ENCODE measurements around the gene GALNT1.

Gene GALNT1

DNA sequence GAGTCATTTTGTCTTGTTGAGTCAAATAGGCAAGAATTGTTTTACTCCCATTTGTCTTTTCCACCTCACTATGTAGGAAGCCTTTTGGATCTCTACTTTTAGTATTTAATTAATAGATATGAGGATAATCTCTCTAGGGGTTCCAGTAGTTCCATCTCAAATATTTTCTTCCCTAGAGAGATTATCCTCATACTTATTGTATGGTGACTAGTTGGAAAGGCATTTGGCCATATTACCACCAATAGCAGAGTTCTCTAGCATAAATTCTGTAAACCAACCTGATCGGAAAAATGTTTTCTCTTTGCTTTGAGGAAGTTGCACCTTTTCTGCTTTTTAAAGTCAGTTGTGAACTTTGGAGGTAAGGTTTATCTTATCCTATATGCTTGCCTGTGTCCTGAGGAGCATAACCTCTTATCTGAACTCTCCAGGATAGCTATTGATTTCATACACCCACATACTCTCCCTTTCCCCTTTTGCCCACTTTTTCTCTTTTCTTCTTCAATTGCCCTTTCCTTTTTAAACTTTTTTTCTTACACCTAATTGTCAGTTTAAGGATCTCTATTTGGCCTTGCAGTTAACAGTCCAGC, 100.8 kb downstream of the GALNT1 start:
- DNase-seq, result no peak

DNA sequence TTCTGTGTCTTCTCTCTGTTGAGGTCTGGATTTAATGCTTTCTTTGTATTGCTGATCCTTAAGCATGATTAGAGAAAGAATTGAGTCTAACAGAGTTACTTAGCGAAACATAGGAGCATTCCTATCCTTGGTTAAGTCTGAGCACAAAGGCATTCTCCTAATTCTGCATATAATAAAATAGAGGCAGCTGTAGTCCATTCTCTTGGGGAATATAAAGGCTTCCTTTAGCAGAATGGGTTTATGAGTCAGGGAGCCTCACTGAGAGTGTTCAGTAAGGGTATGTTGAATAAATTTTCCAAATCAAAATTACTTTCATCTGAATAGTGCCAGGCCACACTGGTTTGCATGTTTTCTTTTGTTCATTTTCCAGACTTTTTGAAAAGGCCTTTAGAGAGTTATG, 101.5 kb downstream of the GALNT1 start:
- no peak for DNase-seq

GRCh38 chr18:35688757-35689156, 107.2 kb downstream of the GALNT1 start:
- DNase-seq, result no peak

- DNase-seq, result no peak
Observed at GRCh38 chr18:35689728-35690127, 108.2 kb downstream of the GALNT1 start.

GRCh38 chr18:35691625-35692024, 110.1 kb downstream of the GALNT1 start:
- DNase-seq, result no peak

GRCh38 chr18:35692866-35693265, 111.3 kb downstream of the GALNT1 start:
- DNase-seq, result no peak

DNA sequence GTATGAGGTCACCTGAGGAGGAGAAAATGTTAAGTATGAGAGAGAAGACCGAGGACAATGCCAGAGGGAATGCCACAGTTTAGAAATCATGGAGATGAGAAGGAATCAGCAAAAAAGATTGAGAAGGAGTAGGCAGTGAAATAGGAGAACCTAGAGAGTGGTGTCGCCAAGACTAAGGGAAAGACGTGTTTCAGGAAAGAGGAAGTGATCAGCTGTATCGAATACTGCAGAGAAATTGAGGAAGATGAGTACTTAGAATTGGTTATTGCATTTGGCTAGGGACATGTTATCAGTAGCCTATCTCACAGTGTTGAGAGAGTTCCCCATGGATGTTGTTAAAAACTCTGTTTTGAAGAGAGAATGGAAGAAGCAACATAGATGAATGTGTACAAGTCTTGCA, 112.3 kb downstream of the GALNT1 start:
- no peak for DNase-seq

DNA sequence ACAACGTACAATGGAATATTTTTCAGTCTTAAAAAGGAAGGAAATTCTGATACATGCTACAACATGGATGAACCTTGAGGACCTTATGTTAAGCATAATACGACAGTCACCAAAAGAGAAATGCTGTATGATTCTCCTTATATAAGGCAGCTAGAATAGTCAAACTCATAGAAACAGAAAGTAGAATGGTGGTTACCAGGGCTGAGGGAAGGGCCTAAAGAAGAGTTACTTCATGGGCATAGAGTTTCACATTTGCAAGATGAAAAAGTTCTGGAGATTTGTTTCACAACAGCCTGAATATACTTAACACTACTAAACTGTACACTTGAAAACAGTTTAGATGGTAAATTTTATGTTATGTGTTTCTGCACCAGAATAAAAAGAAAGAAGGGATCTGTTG, 113.3 kb downstream of the GALNT1 start:
- no peak for DNase-seq

GRCh38 chr18:35695384-35695783, 113.8 kb downstream of the GALNT1 start:
- DNase-seq, result no peak

DNA sequence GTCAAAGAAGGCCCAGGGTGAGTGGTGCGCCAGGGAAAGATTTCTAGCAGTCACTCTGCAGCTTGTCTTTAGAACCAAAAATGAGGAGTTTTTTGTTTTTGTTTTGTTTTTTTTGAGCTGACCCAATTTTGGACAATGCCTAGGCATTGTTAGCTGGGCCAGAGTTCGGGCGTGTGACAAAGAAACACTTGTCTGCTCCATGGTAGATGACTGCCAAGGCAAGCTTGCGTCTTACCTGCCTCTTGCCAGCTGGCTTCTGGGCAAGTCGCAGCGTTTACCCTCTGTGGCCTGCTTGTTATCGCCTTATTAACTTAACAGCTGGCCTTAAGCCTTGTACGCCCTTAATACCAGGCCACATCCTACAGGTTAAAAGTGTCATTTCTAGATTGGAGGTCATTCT, 114.3 kb downstream of the GALNT1 start:
- no peak for DNase-seq

DNA sequence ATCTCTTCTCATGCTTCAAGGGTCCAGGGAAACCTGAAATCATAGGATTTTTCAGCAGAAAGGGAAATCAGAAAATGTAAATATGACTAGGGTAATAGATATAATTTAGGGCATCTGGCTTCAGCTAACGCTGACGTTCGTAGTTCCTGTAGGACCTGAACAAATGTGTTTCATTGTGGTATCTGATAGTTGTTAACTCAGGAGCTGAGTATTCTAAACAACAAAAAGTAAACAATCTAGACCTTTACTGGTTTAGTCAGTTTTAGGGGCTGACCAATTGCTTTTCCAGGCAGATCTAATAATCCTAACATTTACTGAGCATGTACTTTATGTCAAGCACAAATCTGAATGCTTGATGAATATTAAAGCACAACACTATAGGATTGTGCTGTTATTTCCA, 114.8 kb downstream of the GALNT1 start:
- no peak for DNase-seq

DNA sequence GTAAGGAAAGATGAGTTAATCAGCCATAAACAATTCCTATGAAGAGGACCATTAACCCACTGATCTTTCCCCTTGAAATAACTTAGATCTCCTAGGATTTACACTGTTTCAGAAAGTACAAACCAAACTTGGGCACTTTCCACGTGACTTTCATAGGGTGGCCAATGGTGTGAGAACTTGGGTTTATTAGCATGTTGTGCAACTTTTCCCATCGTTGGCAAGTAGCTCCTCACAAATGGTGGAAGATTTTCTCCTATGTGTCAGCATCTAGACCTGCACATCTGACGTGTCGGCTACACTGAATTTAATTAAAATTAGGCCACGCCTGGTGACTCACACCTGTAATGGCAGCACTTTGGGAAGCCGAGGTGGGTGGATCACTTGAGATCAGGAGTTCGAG, 116.3 kb downstream of the GALNT1 start:
- no peak for DNase-seq

GRCh38 chr18:35703043-35703688, 121.6 kb downstream of the GALNT1 start:
- no peak for DNase-seq

- no peak for DNase-seq
Observed at GRCh38 chr18:35705988-35706387, 124.4 kb downstream of the GALNT1 start.

DNA sequence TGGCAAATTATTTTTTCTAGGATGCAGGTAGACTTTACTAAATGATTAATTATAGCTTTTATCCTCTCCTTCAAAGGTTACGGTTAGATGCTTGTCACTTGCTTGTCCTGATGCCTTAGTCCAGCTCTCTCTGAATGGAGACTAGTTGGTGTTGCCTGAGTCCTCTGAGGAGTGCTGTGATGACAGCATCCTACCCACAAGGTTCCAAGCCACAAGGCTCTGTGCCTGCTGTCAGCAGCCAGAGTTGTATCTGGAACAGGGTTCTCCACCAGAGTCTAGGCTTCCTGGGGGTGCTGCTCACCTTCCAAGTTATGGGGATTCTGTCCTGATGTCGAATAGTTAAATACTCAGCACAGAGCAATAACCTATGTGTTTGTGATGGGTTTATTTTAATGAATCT, 125.7 kb downstream of the GALNT1 start:
- no peak for DNase-seq

- no peak for DNase-seq
Observed at GRCh38 chr18:35707674-35708073, 126.1 kb downstream of the GALNT1 start.

DNA sequence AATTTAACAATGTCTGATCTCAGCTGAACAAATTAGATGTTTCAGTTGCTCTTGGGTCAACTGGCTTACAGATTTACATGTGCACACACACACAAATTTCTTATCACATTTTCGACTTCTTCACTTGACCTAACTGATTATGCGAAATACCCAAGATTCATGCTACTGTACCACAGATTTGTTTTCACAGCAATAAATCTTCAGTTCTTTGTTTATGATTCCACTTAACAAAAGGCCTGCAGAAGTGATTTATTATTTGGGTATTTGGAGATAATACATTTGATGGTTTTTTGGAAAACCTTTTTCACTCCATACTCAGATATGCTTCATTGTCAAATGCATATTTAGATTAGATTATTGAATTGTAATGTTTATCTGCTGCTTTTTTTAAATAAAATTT, 129.0 kb downstream of the GALNT1 start:
- DNase-seq, result no peak

DNA sequence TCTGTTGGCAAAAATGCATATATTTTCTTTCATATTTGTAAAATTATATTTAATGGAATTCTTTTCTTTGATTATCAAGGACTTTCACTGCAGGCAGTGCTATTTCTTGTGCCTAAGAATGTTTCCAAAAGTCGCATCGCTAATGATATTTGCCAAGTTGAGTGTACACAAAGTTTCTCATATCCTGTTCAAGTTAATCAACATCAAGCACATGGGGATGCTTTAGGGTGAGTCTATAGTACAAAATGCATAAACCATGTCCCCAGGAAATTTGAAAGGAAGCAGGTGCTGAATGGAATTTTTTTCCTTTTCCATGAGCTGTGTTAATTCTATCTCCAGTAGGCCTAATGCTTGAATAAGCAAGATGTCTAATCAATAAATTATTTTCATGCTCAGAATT, 129.7 kb downstream of the GALNT1 start:
- DNase-seq, result no peak

DNA sequence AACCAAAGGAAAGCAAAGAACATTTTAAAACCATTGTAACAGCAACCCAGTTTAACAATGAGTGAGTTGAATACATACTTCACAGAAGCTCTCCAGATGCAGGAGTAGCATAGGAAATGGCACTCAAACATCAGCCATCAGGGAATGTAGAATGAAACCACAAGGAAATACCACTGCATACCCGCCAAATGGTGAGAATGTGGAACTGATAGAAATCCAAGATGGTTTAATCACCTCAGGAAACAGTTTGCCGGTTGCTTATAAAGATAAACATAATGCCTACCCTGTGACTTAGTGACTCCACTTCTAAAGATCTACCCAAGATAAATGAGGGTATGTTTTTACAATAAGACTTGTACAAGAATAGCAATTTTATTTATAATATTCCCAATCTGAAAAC, 132.0 kb downstream of the GALNT1 start:
- DNase-seq, result no peak

DNA sequence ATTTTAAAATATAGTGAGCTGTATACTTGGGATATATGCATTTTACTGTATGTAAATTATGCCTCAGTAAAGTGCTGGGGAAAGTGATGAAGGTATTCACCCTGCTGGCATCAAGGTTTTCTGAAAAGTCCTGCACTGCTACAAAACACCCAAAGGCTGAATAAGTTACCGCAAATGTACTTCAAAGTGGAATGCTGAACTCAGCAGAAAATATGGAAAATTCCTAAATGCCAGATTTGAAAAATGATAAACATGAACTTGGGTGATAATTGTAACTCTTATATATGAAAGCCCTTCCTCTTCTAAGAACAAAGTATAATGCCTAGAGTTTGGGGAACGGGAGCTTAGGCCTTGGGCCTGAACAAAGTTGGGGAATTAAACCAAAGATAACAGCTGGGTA, 133.0 kb downstream of the GALNT1 start:
- no peak for DNase-seq

DNA sequence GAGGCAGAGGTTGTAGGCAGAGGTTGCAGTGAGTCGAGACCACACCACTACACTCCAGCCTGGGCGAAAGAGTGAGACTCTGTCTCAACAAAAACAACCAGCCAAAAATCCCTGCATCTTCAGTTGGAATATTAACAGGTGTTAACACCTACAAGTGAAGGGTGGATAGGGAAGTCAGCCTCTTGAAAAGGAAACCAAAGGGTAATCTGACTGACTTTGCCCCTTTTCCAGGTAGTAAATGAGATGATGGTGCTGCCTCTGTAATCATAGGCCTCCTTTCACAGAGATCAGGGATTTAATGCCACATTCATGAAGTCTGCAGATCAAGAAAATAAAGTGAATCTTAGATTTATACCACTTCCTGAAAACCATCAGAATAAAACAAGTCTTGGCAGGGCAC, 133.6 kb downstream of the GALNT1 start:
- no peak for DNase-seq

DNA sequence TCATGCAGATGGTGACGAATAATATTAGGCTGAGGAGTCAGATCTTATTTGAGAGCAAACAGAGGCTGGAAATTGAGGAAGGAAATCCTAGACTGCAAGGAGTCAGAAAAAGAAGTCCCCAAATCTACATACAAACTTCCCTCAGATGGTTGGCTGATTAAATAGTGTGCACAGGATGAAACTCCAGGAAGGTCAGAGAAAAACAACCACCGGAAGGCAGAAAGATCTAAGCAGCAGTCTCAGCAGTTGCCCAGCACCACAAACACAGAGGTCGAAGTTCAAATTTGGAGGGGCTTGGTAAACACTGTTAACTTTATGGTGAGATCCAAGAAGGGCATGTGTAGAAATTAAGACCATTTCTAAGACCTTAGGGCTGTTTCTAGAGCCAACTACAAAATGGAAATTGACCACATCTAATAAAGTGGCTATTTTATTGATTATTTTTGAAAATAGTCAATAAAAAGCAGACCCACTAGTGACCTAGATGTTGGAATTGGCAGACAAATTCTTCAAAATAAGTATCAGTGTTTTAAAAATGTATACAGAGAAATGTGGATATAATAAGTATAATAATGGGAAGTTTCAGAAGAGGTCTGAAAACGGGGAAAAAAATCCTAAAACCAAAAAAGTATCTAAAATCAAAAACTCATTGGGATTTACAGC, 134.8 kb downstream of the GALNT1 start:
- no peak for DNase-seq

DNA sequence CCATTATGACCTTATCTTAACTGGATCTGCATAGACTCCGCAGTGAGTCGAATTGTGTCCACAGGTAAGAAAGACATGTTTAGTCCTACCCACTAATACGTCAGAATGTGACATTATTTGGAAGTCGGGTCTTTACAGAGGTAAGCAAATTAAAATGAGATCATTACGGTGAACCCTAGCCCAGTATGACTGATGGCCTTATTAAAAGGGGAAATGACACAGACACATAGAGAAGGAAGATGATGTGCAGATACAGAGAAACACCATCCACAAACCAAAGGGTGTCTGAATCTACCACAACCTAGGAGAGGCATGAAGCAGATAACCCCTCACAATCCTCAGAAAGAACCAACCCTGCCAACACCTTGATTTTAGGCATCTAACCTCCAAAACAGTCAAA, 135.6 kb downstream of the GALNT1 start:
- DNase-seq, result no peak

DNA sequence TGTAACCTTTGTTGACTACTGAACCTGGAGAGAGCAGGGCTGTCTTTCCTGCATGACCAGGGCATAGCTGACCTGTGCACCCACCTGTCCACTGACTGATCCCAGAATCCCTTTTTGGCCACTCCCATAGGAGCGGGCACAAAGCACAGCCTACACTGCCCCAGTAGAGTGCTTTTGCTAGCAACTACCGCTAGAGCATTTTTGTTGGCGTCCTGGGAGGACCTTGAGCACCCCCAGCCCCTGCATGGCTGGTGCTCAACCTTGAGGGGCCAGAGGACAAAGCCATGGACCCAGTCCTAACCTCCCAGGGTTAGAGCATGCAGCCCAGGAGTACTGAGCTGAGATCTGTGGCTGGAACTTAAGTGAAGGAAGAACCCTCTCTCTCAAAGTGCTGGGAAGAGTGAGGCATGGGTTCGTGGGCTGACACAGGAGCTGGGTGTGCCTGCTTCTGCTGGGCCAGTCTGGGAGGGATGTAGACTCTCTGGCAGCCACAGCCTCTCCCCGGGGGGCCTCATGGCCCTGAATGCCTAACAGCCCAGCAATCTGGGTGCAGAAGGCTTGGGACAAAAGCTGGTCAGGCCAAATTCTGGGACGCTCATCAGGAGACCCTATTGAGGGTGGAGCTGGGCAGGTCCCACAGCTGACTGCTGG, 140.0 kb downstream of the GALNT1 start:
- no peak for DNase-seq
